LoVo (cell line): ENCODE data around the gene FUT8.

Experiments
- DNase-seq: peaks from one replicate; pipeline ENCODE4 v3.0.0-alpha.2; 2016; ENCODE audit warnings: low spot score

The FUT8 gene

GRCh38 chr14:65495196-65495595 lies 82.7 kb downstream of the FUT8 start:
- DNase-seq = no peak

GRCh38 chr14:65496178-65496993 lies 83.9 kb downstream of the FUT8 start:
- no peak for DNase-seq

- no peak for DNase-seq
Observed at GRCh38 chr14:65499138-65499537, 86.6 kb downstream of the FUT8 start.

GRCh38 chr14:65500075-65500474 lies 87.5 kb downstream of the FUT8 start:
- DNase-seq = no peak

GRCh38 chr14:65501328-65501727 lies 88.8 kb downstream of the FUT8 start:
- no peak for DNase-seq

DNA sequence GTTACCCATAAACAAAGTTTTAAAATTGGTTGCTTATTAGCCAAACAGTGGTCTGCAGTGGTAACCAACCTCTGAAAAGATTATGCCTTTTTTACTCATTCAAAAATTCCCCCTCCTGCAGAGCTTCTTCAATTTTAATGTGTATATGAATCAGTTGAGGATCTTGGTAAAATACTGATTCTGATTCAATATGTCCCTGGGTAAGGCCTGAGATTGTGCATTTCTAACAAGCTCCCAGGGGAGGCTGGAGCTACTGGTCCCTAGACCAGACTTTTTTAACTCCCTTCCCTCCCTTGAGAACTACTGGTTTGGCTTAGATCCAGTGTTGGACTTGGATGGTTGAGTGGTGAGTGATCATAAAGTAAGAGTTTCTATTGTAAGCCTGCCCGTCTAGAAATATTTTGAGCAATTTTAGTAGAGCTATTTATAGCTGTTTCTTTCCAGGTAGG lies 90.2 kb downstream of the FUT8 start:
- DNase-seq = peak; percentile 12

GRCh38 chr14:65503771-65504170 lies 91.2 kb downstream of the FUT8 start:
- DNase-seq = no peak

DNA sequence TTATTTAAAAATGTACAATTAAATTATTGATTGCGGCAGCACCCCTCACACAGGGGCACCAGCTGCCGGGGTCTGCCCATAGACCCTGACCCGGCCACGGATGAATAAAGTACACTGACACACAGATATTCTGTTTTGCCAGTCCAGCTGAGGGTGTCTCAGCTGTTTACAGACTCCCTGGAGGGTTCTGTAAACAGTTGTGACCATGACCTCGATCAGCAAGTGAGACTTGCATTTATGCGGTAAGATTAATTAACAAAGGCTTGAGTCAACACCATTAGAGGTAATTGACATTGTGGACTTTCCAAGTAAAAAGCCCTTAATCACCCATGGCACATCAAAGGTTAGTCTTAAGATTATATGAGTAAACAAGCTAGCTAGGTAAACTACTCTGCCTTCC lies 94.3 kb downstream of the FUT8 start:
- no peak for DNase-seq

GRCh38 chr14:65509842-65510241 lies 97.3 kb downstream of the FUT8 start:
- DNase-seq = no peak

GRCh38 chr14:65513671-65514070 lies 101.1 kb downstream of the FUT8 start:
- no peak for DNase-seq

GRCh38 chr14:65517635-65518542 lies 105.4 kb downstream of the FUT8 start:
- no peak for DNase-seq

DNA sequence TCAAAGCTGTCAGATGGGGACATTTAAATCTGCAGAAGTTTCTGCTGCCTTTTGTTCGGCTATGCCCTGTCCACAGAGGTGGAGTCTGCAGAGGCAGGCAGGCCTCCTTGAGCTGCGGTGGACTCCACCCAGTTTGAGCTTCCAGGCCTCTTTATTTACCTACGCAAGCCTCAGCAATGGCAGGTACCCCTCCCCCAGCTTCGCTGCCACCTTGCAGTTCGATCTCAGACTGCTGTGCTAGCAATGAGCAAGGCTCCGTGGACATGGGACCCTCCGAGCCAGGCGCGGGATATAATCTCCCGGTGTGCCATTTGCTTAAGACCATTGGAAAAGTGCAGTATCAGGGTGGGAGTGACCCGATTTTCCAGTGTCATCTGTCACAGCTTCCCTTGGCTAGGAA lies 115.5 kb downstream of the FUT8 start:
- no peak for DNase-seq

DNA sequence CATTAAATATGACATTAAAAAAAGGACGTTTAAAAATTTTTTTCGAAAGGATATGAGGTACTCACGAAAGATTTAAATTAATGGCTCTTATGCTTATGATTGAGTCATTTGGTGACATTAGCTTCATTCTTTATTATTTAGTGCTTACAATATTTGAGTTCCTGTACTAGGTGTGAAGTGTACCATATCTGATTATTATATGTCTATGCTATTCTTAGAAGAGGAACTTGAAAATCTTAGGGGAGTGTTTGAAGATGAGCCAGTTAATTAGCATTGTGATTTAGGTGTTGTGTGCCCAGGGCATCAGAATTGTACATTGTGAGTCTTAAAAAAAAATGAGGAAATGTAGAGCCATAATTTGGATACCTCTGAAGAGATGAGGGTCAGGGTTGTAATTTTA lies 118.6 kb downstream of the FUT8 start:
- DNase-seq = no peak

DNA sequence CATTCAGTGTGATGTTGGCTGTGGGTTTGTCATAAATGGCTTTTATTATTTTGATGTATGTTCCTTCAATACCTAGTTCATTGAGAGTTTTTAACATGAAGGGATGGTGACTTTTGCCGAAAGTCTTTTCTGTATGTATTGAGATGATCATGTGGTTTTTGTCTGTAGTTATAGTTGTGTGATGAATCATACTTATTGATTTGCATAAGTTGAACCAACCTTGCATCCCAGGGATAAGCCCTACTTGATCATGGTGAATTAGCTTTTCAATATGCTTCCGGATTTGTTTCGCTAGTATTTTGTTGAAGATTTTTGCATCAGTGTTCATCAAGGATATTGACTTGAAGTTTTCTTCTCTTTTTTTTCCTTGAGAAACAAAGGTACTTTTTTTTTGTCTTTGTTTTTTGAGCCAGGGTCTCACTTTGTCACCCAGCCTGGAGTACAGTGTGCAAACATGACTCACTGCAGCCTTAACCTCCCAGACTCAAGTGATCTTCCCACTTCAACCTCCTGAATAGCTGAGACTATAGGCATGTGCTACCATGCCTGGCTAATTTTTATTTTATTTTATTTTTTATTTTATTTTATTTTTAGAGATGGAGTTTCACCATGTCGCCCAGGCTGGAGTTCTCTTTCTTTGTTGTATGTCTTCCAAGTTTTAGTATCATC lies 121.3 kb downstream of the FUT8 start:
- DNase-seq = no peak

DNA sequence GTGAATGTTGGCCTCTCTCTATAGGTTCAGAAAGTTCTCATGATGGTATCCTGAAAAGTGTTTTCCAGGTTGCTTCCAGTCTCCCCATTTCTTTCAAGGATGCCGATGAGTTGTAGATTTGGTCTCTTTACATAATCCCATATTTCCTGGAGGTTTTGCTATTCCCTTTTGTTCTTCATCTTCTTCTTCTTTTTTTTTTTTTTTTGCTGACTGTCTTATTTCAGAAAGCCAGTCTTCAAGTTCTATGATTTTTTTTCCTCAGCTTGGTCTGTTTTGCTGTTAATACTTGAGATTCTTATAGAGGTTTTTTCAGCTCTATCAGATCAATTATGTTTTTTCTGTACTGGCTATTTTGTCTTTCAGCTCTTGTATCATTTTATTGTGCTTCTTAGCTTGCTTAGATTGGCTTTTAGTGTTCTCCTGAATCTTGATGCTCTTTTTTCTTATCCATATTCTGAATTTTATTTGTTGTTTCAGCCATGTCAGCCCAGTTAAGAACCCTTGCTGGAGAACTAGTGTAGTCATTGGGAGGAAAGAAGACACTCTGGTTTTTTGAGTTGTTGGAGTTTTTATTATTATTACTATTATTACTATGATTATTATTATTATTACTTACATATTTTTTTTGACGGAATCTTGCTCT lies 124.4 kb downstream of the FUT8 start:
- DNase-seq = no peak

GRCh38 chr14:65548878-65549277 lies 136.3 kb downstream of the FUT8 start:
- DNase-seq = no peak

- no peak for DNase-seq
Observed at GRCh38 chr14:65549429-65549828, 136.9 kb downstream of the FUT8 start.

DNA sequence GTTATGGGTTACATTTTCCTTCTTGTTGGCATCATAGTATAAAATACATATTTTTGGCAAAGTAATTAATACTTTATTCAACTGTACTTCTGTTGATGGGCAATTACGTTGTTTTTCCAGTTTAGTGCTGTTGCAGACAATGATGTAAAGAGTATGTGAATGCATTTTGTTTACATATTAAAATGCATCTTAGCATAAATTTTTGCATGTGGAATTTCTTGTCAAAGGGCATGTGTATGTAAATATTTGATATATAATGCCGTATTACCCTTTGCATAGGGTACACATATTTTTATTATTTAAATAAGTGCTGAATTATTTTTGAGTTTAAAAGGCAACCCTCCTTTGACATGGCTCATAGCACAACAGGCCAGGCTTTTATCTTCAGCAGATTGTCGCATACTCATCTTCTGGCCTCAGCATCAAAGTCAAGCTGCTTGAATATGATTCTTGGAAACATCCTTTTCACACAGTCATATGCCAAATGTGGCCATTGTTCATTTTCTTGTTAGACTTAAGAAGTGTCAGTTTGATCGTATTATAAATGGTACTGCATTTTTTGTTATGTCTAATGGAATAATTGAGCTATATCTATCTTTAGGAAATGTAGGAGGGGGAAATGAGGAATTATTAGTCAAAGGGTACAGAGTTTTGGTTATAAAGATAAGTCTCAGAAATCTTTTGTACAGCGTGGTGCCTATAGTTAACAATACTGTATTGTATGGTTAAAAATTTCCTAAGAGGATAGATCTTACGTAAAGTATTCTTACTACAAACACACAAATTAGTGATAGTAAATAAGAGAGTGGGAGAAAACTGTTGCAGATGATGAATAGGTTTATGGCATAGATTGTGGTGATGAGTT lies 138.5 kb downstream of the FUT8 start:
- no peak for DNase-seq

GRCh38 chr14:65552724-65553123 lies 140.2 kb downstream of the FUT8 start:
- no peak for DNase-seq

DNA sequence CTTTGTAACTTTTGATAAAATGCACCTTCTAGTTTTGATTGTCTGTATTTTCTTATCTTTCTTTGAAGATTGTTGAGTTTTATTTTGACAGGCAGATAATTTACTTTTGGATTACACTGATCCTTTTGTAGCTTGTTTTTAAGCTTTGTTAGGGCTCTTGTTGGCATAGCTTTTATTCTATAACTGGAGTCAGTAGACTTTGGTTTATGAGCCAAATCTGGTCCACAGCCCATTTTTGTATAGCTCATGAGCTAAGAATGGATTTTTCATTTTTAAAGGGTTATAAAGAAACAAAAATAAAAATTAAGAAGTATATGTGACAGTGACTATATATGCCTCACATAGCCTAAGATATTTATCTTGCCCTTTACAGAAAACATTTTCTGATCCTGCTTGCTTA lies 142.3 kb downstream of the FUT8 start:
- no peak for DNase-seq

DNA sequence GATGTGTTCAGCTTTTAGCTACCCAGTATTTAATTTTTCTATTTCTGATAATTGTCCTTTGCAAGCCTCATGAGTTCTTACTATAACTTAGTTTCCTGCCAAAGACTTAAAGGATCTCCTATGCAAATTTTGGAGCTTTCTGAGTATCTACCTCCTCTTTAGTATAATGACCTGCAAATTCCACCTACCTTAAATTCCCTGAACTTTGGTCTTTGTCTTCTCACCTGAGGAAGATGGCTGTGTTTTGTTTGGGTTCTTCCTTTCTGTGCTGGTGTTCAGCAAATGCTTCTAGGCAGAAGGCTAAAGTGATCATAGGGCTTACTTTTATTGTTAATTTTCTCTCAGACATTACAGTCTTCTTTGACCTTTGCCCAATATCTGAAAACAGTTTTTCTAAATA lies 142.8 kb downstream of the FUT8 start:
- no peak for DNase-seq
